Measurements from ENCODE around the gene SSU72.
"Not testable (repeated sequence)": the region's sequence is repeated elsewhere in the genome, so short reads cannot be mapped to it uniquely, and the experiment has no call there.

GRCh38 chr1:1505366-1505798 lies 69.3 kb downstream of the SSU72 start:
- not testable (repeated sequence) for TF ChIP-seq CTCF, POLR2A (IDR thresholded peaks at IDR 0.05)
